Left hindlimb (tissue), 1 donor: Measurements from ENCODE around the gene E2F1.
A peak's percentile ranks its signal among the peaks of the same experiment; 100 is the strongest.

Experiments used
- DNase-seq: peaks from one replicate; pipeline ENCODE4 v3.0.0-alpha.2; 2018

The E2F1 gene

GRCh38 chr20:33686100-33686983 is at the start of gene E2F1:
TSS of gene E2F1 (minus strand) at chr20:33686385. CDS start at chr20:33686264, 121 bp downstream.
- peak; percentile 97 for DNase-seq

- no peak for DNase-seq
Measured at GRCh38 chr20:33733654-33734576, 47.7 kb upstream of the E2F1 start.

GRCh38 chr20:33732166-33732970 is 46.2 kb upstream of the E2F1 start:
- DNase-seq = peak; percentile 94

GRCh38 chr20:33731693-33732165 is 45.5 kb upstream of the E2F1 start, which contains the start of gene ZNF341:
TSS of gene ZNF341 (plus strand) at chr20:33731996. CDS start at chr20:33732022, 26 bp downstream.
- DNase-seq = no peak

- DNase-seq = no peak
Measured at GRCh38 chr20:33730946-33731692, 44.9 kb upstream of the E2F1 start.

- no peak for DNase-seq
Measured at GRCh38 chr20:33729101-33729500, 42.9 kb upstream of the E2F1 start.

GRCh38 chr20:33728463-33728862 is 42.3 kb upstream of the E2F1 start:
- DNase-seq = no peak

GRCh38 chr20:33727806-33728205 is 41.6 kb upstream of the E2F1 start:
- DNase-seq = no peak

- no peak for DNase-seq
Measured at GRCh38 chr20:33727115-33727479, 40.9 kb upstream of the E2F1 start.

- no peak for DNase-seq
Measured at GRCh38 chr20:33725607-33726264, 39.6 kb upstream of the E2F1 start.

- no peak for DNase-seq
Measured at GRCh38 chr20:33724439-33725094, 38.4 kb upstream of the E2F1 start.

- DNase-seq = no peak
Measured at GRCh38 chr20:33721391-33722140, 35.4 kb upstream of the E2F1 start.

- DNase-seq = peak; percentile 95
Measured at GRCh38 chr20:33719989-33720709, 34.0 kb upstream of the E2F1 start, which contains the start of gene PXMP4. TSS of gene PXMP4 (minus strand) at chr20:33720310. CDS start at chr20:33720207, 103 bp downstream.

GRCh38 chr20:33719277-33719988 is 33.2 kb upstream of the E2F1 start:
- DNase-seq = no peak

- no peak for DNase-seq
Measured at GRCh38 chr20:33716498-33716897, 30.3 kb upstream of the E2F1 start.

- DNase-seq = no peak
Measured at GRCh38 chr20:33713865-33714367, 27.7 kb upstream of the E2F1 start.

- no peak for DNase-seq
Measured at GRCh38 chr20:33711446-33711738, 25.2 kb upstream of the E2F1 start.
